GM12878 (cell line): ENCODE data around the gene ITGAL. TPM values are rescaled to one million over a fixed set of nuclear protein-coding genes. Genes with fewer than 3 reads are reported as not detected.

Experiments used
- BCL3 ChIP-seq: IDR thresholded peaks from 2 replicates; pipeline ENCODE4 v1.6.1; 2011; ENCODE audit warnings: borderline replicate concordance, low read depth, mild to moderate bottlenecking, moderate library complexity, low read length; ENCODE audit not compliant: insufficient read depth, poor library complexity, severe bottlenecking
- CBFB ChIP-seq: IDR thresholded peaks from 2 replicates; pipeline ENCODE4 v1.6.1; 2016; ENCODE audit warnings: antibody characterized with exemption, low read depth
- CBX3 ChIP-seq: fragments of 200-600 bp; sonication (generic); IDR thresholded peaks from 2 replicates; pipeline ENCODE4 v1.6.1; 2016; ENCODE audit warnings: low read depth, borderline replicate concordance
- CTCF ChIP-seq, 3 experiments: IDR thresholded peaks in 2 of 3; conservative IDR thresholded peaks in 1 of 3; 2 replicates each; pipeline ENCODE4 v1.5.1; 2011; ENCODE audit warnings: low read depth in 3 of 3, low read length in 3 of 3, mild to moderate bottlenecking in 3 of 3, control low read depth in 2 of 3, moderate library complexity in 2 of 3, inconsistent platforms in 1 of 3, mixed read lengths in 1 of 3; ENCODE audit not compliant: control insufficient read depth in 2 of 3, insufficient read depth in 1 of 3; ENCODE audit errors: extremely low read depth in 1 of 3
- DPF2 ChIP-seq: fragments of 450-650 bp; IDR thresholded peaks from 2 replicates; pipeline ENCODE4 v1.6.1; 2017; ENCODE audit warnings: mild to moderate bottlenecking
- FOS ChIP-seq: IDR thresholded peaks from 3 replicates; pipeline ENCODE4 v1.6.1; 2011; ENCODE audit warnings: borderline replicate concordance; ENCODE audit not compliant: insufficient read length; ENCODE audit errors: extremely low read depth
- HDAC2 ChIP-seq: fragments of 200-600 bp; sonication (generic); IDR thresholded peaks from 2 replicates; pipeline ENCODE4 v1.6.1; 2017
- IKZF2 ChIP-seq, 2 experiments: fragments of 450-650 bp; IDR thresholded peaks; 2 replicates each; pipeline ENCODE4 v1.6.1; 2017; ENCODE audit warnings: mild to moderate bottlenecking in 2 of 2, moderate library complexity in 2 of 2
- MEF2B ChIP-seq: fragments of 450-650 bp; IDR thresholded peaks from 2 replicates; pipeline ENCODE4 v1.6.1; 2018; ENCODE audit warnings: mild to moderate bottlenecking, moderate library complexity; ENCODE audit not compliant: partially characterized antibody, poor library complexity, severe bottlenecking
- MYB ChIP-seq: fragments of 150-350 bp; IDR thresholded peaks from 2 replicates; pipeline ENCODE4 v1.6.1; 2014; ENCODE audit warnings: mild to moderate bottlenecking, low read depth, low read length, borderline replicate concordance
- NR2C1 ChIP-seq: fragments of 450-650 bp; IDR thresholded peaks from 2 replicates; pipeline ENCODE4 v1.6.1; 2017; ENCODE audit warnings: antibody characterized with exemption, mild to moderate bottlenecking, moderate library complexity
- NR2C2 ChIP-seq: IDR thresholded peaks from 2 replicates; pipeline ENCODE4 v1.6.1; 2011; ENCODE audit warnings: borderline replicate concordance, low read depth; ENCODE audit not compliant: control insufficient read depth, insufficient read length
- PAX8 ChIP-seq: fragments of 450-650 bp; IDR thresholded peaks from 2 replicates; pipeline ENCODE4 v1.6.1; 2017; ENCODE audit warnings: mild to moderate bottlenecking, moderate library complexity
- POLR2AphosphoS5 ChIP-seq: IDR thresholded peaks from 2 replicates; pipeline ENCODE4 v1.6.1; 2011; ENCODE audit warnings: mild to moderate bottlenecking, low read length, inconsistent platforms
- POU2F2 ChIP-seq: IDR thresholded peaks from 3 replicates; pipeline ENCODE4 v1.6.1; 2011; ENCODE audit warnings: low read depth, mild to moderate bottlenecking, low read length, borderline replicate concordance
- RAD51 ChIP-seq: fragments of 450-650 bp; IDR thresholded peaks from 2 replicates; pipeline ENCODE4 v1.6.1; 2016; ENCODE audit warnings: moderate library complexity, mild to moderate bottlenecking, inconsistent platforms
- RCOR1 ChIP-seq: conservative IDR thresholded peaks from 2 replicates; pipeline ENCODE4 v1.6.1; 2012; ENCODE audit warnings: low read depth, low read length, improper control_type of control experiment
- SMAD1 ChIP-seq: fragments of 450-650 bp; IDR thresholded peaks from 2 replicates; pipeline ENCODE4 v1.6.1; 2018; ENCODE audit warnings: mild to moderate bottlenecking, low read depth; ENCODE audit not compliant: partially characterized antibody
- SMARCA5 ChIP-seq: fragments of 450-650 bp; IDR thresholded peaks from 2 replicates; pipeline ENCODE4 v1.6.1; 2017; ENCODE audit warnings: mild to moderate bottlenecking
- SREBF2 ChIP-seq: IDR thresholded peaks from 2 replicates; pipeline ENCODE4 v1.6.1; 2012; ENCODE audit warnings: mild to moderate bottlenecking, low read length
- ZNF24 ChIP-seq: fragments of 450-650 bp; IDR thresholded peaks from 2 replicates; pipeline ENCODE4 v1.6.1; 2017; ENCODE audit warnings: antibody characterized with exemption, mild to moderate bottlenecking
- polyA plus RNA-seq, 11 experiments: library from polyadenylated mRNA; depleted of rRNA in 4 of 11; unstranded in 6 of 11; stranded (reverse) in 5 of 11; fragments of >200 nt; fragmentation: Nextera tagmentation in 4 of 11; fragmentation: Illumina TruSeq in 1 of 11; extraction: Ambion mirVana in 4 of 11; extraction: Trizol in 1 of 11; gene quantifications; 1 replicate in 1 of 11; 2 replicates in 10 of 11; pipeline versions ENCODE4 v1.2.1 to v1.2.3, GENCODE V29; 2011 to 2016; ENCODE audit warnings: inconsistent platforms in 2 of 11, missing spikeins in 2 of 11, low read depth in 1 of 11
- total RNA-seq, 4 experiments: library from RNA; depleted of rRNA in 3 of 4; stranded (reverse); fragments of >200 nt in 3 of 4; fragmentation: Illumina TruSeq in 1 of 4; extraction: Trizol in 1 of 4; gene quantifications; 2 replicates each; pipeline versions ENCODE4 v1.2.1 to v1.2.3, GENCODE V29; 2013 to 2021
- TF ChIP-seq, protein P1 (sequence below): fragments of 150-350 bp; IDR thresholded peaks from 2 replicates; pipeline ENCODE4 v1.6.1; 2016; ENCODE audit warnings: low read depth, low read length
- TF ChIP-seq, protein P2 (sequence below): fragments of 450-650 bp; IDR thresholded peaks from 2 replicates; pipeline ENCODE4 v1.6.1; 2017; ENCODE audit warnings: mild to moderate bottlenecking

Gene ITGAL
- total and polyA plus RNA-seq, 10 of the 15 experiments (the other 5 are each of a cell fraction or from before 2014, with no cell fraction given), result 10.7 to 170 (median 96.9) TPM

DNA sequence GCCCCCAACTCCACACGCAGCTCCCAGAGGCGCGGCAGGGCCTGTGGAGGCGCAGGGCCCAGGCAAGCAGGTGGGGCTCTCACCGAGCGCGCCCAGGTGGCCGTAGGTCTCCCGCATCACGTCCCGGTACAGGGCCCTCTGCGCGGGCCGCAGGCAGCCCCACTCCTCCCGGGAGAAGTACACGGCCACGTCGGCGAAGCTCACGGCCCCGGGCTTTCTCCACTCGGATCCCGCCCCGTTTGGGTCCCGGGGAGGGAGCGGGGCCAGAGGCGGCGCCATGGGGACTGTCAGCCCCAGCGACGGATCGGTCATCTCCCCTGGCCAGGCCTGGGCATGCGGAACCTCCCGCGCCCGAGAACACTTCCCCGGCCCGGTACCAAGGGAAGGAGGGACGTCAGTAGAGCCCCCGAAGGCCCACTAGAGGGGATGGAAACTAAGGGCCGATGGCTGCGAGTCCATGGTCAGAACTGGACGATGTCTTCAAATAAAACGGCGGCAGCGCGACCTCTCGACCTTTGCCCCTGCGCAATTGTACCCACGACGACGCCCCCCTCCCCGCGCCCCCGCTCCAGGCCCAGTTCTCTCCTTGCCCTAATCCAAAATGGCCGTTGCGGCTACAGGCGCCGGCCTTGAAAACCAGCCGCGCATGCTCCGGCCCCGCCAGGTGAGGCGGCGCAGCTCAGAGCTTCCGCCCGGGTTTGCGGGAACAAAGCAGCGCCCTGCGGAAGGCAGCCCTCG is 62.0 kb downstream of the ITGAL start, which contains the start of gene ZNF747 (continued):
- TF ChIP-seq, protein P1, sequence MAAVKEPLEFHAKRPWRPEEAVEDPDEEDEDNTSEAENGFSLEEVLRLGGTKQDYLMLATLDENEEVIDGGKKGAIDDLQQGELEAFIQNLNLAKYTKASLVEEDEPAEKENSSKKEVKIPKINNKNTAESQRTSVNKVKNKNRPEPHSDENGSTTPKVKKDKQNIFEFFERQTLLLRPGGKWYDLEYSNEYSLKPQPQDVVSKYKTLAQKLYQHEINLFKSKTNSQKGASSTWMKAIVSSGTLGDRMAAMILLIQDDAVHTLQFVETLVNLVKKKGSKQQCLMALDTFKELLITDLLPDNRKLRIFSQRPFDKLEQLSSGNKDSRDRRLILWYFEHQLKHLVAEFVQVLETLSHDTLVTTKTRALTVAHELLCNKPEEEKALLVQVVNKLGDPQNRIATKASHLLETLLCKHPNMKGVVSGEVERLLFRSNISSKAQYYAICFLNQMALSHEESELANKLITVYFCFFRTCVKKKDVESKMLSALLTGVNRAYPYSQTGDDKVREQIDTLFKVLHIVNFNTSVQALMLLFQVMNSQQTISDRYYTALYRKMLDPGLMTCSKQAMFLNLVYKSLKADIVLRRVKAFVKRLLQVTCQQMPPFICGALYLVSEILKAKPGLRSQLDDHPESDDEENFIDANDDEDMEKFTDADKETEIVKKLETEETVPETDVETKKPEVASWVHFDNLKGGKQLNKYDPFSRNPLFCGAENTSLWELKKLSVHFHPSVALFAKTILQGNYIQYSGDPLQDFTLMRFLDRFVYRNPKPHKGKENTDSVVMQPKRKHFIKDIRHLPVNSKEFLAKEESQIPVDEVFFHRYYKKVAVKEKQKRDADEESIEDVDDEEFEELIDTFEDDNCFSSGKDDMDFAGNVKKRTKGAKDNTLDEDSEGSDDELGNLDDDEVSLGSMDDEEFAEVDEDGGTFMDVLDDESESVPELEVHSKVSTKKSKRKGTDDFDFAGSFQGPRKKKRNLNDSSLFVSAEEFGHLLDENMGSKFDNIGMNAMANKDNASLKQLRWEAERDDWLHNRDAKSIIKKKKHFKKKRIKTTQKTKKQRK, result no peak
- TF ChIP-seq SMARCA5 (0 out of 2 replicates have a peak, but pooled peaks have one; percentile 54), CBX3 (no peak), NR2C2 (peak; percentile 44), RCOR1 (no peak), BCL3 (no peak), SMAD1 (no peak), NR2C1 (peak; percentile 97), PAX8 (no peak), MYB (no peak), POLR2AphosphoS5 (peak; percentile 5; the same call in 1 of the 2 replicates), POU2F2 (no peak), MEF2B (no peak), IKZF2 (IDR thresholded peaks at IDR 0.05) (no peak), DPF2 (0 out of 2 replicates have a peak, but pooled peaks have one; percentile 28), CBFB (no peak; the same call in 1 of the 2 replicates), FOS (no peak), RAD51 (no peak), SREBF2 (no peak), CTCF (IDR thresholded peaks at IDR 0.05 in 2 of 3, conservative IDR thresholded peaks at IDR 0.05 in 1 of 3; ENCODE audit: control insufficient read depth in 2 of 3, extremely low read depth in 1 of 3, insufficient read depth in 1 of 3, low read depth in 3 of 3, low read length in 3 of 3) (peak in 1 of 3 experiments; percentile 1; a peak in 1 of 6 replicates), ZNF24 (no peak), HDAC2 (no peak)
- TF ChIP-seq, protein P2, sequence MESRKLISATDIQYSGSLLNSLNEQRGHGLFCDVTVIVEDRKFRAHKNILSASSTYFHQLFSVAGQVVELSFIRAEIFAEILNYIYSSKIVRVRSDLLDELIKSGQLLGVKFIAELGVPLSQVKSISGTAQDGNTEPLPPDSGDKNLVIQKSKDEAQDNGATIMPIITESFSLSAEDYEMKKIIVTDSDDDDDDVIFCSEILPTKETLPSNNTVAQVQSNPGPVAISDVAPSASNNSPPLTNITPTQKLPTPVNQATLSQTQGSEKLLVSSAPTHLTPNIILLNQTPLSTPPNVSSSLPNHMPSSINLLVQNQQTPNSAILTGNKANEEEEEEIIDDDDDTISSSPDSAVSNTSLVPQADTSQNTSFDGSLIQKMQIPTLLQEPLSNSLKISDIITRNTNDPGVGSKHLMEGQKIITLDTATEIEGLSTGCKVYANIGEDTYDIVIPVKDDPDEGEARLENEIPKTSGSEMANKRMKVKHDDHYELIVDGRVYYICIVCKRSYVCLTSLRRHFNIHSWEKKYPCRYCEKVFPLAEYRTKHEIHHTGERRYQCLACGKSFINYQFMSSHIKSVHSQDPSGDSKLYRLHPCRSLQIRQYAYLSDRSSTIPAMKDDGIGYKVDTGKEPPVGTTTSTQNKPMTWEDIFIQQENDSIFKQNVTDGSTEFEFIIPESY, result no peak
